Lung (tissue), 12 donors: ENCODE results near the gene MED13L. TPM values are rescaled to one million over a fixed set of nuclear protein-coding genes. Genes with fewer than 3 reads are reported as not detected.

Source experiments
- ATAC-seq: fragments of 200-7000 bp; cut with Tn5 transposase; one replicate; pipeline ENCODE4 v1.9.1; 2020; ENCODE audit warnings: moderate number of reproducible peaks; ENCODE audit not compliant: insufficient read depth, low FRiP score
- DNase-seq, 3 donors: peaks; one replicate each; pipeline ENCODE4 v3.0.0-alpha.2; 2013 to 2017
- H3K27ac ChIP-seq, 2 donors: one replicate each; pipeline ENCODE4 v1.5.1; 2013; ENCODE audit warnings: mild to moderate bottlenecking in 2 of 2, moderate library complexity in 2 of 2, control low read depth in 1 of 2, inconsistent platforms in 1 of 2, low read depth in 1 of 2, low read length in 1 of 2
- H3K27me3 ChIP-seq, 3 donors: one replicate each; pipeline ENCODE4 v1.5.1; 2013; ENCODE audit warnings: low read length in 2 of 3; ENCODE audit not compliant: control insufficient read depth in 3 of 3, insufficient read depth in 3 of 3
- H3K36me3 ChIP-seq, 4 donors: one replicate each; pipeline ENCODE4 v1.5.1; 2013; ENCODE audit warnings: low read length in 4 of 4, mild to moderate bottlenecking in 1 of 4, moderate library complexity in 1 of 4; ENCODE audit not compliant: control insufficient read depth in 4 of 4, insufficient read depth in 4 of 4
- H3K4me1 ChIP-seq, 5 donors: one replicate each; pipeline ENCODE4 v1.5.1; 2013; ENCODE audit warnings: low read length in 5 of 5, mild to moderate bottlenecking in 2 of 5, moderate library complexity in 1 of 5; ENCODE audit not compliant: control insufficient read depth in 5 of 5, insufficient read depth in 5 of 5
- H3K4me3 ChIP-seq: one replicate; pipeline ENCODE4 v1.5.1; 2013; ENCODE audit warnings: mild to moderate bottlenecking, control low read depth, moderate library complexity
- H3K9ac ChIP-seq, 2 donors: one replicate each; pipeline ENCODE4 v1.5.1; 2013; ENCODE audit warnings: low read length in 2 of 2, control low read depth in 1 of 2; ENCODE audit not compliant: insufficient read depth in 1 of 2
- H3K9me3 ChIP-seq, 4 donors: one replicate each; pipeline ENCODE4 v1.5.1; 2013; ENCODE audit warnings: low read length in 3 of 4, mild to moderate bottlenecking in 1 of 4, moderate library complexity in 1 of 4; ENCODE audit not compliant: control insufficient read depth in 4 of 4, insufficient read depth in 3 of 4
- CTCF ChIP-seq: IDR thresholded peaks from 2 replicates; pipeline ENCODE4 v1.5.1; 2012; ENCODE audit warnings: mild to moderate bottlenecking; ENCODE audit errors: control extremely low read depth, extremely low read depth
- WGBS, 2 donors: extraction: QIAGEN DNeasy Blood & Tissue Kit; methylation state at CpG; one replicate each; pipeline ENCODE4 v1.1.7; 2013; 5-methylcytosine and 5-hydroxymethylcytosine counted together
- polyA plus RNA-seq, 2 donors: library from polyadenylated mRNA; stranded (reverse); fragments of 200-250 nt; gene quantifications; one replicate each; pipeline ENCODE4 v1.2.1, GENCODE V29; 2013
- total RNA-seq, 2 donors: library from RNA; depleted of rRNA in 1 of 2; stranded (reverse); fragments of >200 nt in 1 of 2; gene quantifications; one replicate each; pipeline ENCODE4 v1.2.1, GENCODE V29; 2014 to 2021
- donor health status: control.
- donor health status: control.
- donor health status: Bipolar disorder and iron deficiency.
- donor health status: healthy.
- donor health status: DM: yes; HTN: yes; CAD: no.

The MED13L gene
- total and polyA plus RNA-seq, 4 donors = 18.2 to 329 (median 71.4) TPM

- H3K9ac ChIP-seq = no peak overlapping the region
- DNase-seq = no peak
- no peak overlapping the region for H3K27ac ChIP-seq
- WGBS, 2 donors = 86 to 92% methylated on average over 9 of the region's 9 CpGs
- no peaks in the 10 kb centered on the region for H3K9me3 ChIP-seq
- no peaks in the 10 kb centered on the region for H3K36me3 ChIP-seq
- H3K27me3 ChIP-seq = no peaks in the 10 kb centered on the region
- TF ChIP-seq CTCF = no peak
- ATAC-seq = no peak
- no peak overlapping the region for H3K4me3 ChIP-seq
- peaks cover 8 to 42% (median 22%) of the 10 kb centered on the region in 5 donors for H3K4me1 ChIP-seq
Measured at GRCh38 chr12:116259800-116260577, 17.5 kb downstream of the MED13L start.

- H3K27me3 ChIP-seq = no peaks in the 10 kb centered on the region
- no peak for TF ChIP-seq CTCF
- H3K4me1 ChIP-seq = peaks cover 6 to 24% (median 11%) of the 10 kb centered on the region in 5 donors
- ATAC-seq = no peak
- no peak for DNase-seq
- WGBS, 2 donors = 77 to 79% methylated on average over 3 of the region's 3 CpGs
- H3K4me3 ChIP-seq = no peak overlapping the region
- no peak overlapping the region for H3K9ac ChIP-seq
- no peak overlapping the region for H3K27ac ChIP-seq
- no peaks in the 10 kb centered on the region for H3K36me3 ChIP-seq
- H3K9me3 ChIP-seq = no peaks in the 10 kb centered on the region
Measured at GRCh38 chr12:116257826-116258225, 19.7 kb downstream of the MED13L start.

- Histone ChIP-seq H3K9me3 (no peaks in the 10 kb centered on the region), H3K36me3 (peaks cover 0 to 3% (median 0%) of the 10 kb centered on the region in 4 donors), H3K4me1 (peaks cover 6 to 24% (median 11%) of the 10 kb centered on the region in 5 donors), H3K4me3 (no peak overlapping the region), H3K27ac (no peak overlapping the region), H3K9ac (no peak overlapping the region), H3K27me3 (no peaks in the 10 kb centered on the region)
- no peak for TF ChIP-seq CTCF
- ATAC-seq (peak; percentile 47), DNase-seq (peak in 2 of 3 donors; percentile 50 to 60)
- WGBS, 2 donors = 23 to 39% methylated on average over 3 of the region's 3 CpGs
Measured at GRCh38 chr12:116257215-116257614, 20.3 kb downstream of the MED13L start.
